Fibroblast of the aortic adventitia (primary cell): ENCODE measurements around the gene LENG8. TPM values are rescaled to one million over a fixed set of nuclear protein-coding genes. Genes with fewer than 3 reads are reported as not detected.

Source experiments
- DNase-seq: peaks from one replicate; pipeline ENCODE4 v3.0.0-alpha.2; 2010; ENCODE audit warnings: low read depth
- H3K4me3 ChIP-seq: 2 replicates; pipeline ENCODE4 v1.5.1; 2011; ENCODE audit warnings: low read depth, mild to moderate bottlenecking, control low read depth, low read length, moderate library complexity
- CTCF ChIP-seq: IDR thresholded peaks from 2 replicates; pipeline ENCODE4 v1.5.1; 2011; ENCODE audit warnings: mild to moderate bottlenecking, low read length, control low read depth, inconsistent platforms; ENCODE audit not compliant: insufficient read depth
- total RNA-seq: library from RNA; depleted of rRNA; stranded (reverse); fragments of >200 nt; gene quantifications from 2 replicates; pipeline ENCODE4 v1.2.3, GENCODE V29; 2012; ENCODE audit warnings: low replicate concordance

Gene LENG8
- total RNA-seq, 1 donor: 41.7 TPM

- DNase-seq: no peak
- H3K4me3 ChIP-seq: no peak overlapping the region
Measured at GRCh38 chr19:54451997-54452396, 3.0 kb downstream of the LENG8 start.

GRCh38 chr19:54452626-54453025 is 3.6 kb downstream of the LENG8 start:
- no peak overlapping the region for H3K4me3 ChIP-seq
- DNase-seq: no peak
- no peak for TF ChIP-seq CTCF

More at GRCh38 chr19:54451997-54452396, 3.0 kb downstream of the LENG8 start:
- no peak for TF ChIP-seq CTCF

GRCh38 chr19:54453921-54454780 is 5.2 kb downstream of the LENG8 start:
- no peak for DNase-seq
- TF ChIP-seq CTCF: no peak
- no peak overlapping the region for H3K4me3 ChIP-seq

GRCh38 chr19:54454781-54455675 is 6.0 kb downstream of the LENG8 start:
- no peak overlapping the region for H3K4me3 ChIP-seq

GRCh38 chr19:54455786-54456422 is 6.9 kb downstream of the LENG8 start:
- no peak for TF ChIP-seq CTCF
- no peak for DNase-seq
- H3K4me3 ChIP-seq: no peak overlapping the region

More at GRCh38 chr19:54454781-54455675, 6.0 kb downstream of the LENG8 start:
- no peak for DNase-seq
- TF ChIP-seq CTCF: no peak
